ENCODE results near the gene GALNT11. TPM values are rescaled to one million over a fixed set of nuclear protein-coding genes. Genes with fewer than 3 reads are reported as not detected.
"Not testable (repeated sequence)": the region's sequence is repeated elsewhere in the genome, so short reads cannot be mapped to it uniquely, and the experiment has no call there.

Gene GALNT11
- total RNA-seq, 2 donors from 2014 or later, result 32.7 to 35.3 TPM

DNA sequence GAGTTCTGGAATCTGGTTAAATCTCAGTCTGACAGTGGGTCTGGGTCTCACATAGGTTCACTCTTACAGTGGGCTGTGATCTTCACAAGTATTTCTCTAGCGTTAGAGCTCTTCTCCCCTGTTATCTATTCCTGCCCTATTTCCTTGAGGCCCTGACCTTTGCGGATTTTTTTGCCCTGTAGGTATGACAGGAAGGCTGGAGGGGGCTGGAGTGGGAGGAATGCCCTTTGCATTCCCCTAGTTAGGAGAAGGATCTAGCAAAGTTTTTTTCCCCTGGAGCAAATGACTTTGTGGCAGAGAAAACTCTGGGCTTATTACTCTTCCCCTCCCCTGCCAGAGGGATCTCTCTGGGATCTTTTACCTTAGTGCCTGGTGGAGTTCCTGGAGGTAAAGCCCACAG is 49.2 kb downstream of the GALNT11 start:
- Histone ChIP-seq H3K4me1 (ENCODE audit: control insufficient read depth, insufficient read depth, low read length) (peaks cover 17% of the 10 kb centered on the region), H3K27me3 (ENCODE audit: control insufficient read depth, insufficient read depth, low read length, poor library complexity, severe bottlenecking) (no peaks in the 10 kb centered on the region), H3K9ac (ENCODE audit: extremely low read depth, low read length, poor library complexity, severe bottlenecking) (no peak overlapping the region), H3K27ac (ENCODE audit: low read depth, low read length) (no peak overlapping the region), H3K9me3 (ENCODE audit: control insufficient read depth, low read length) (peaks cover 21% of the 10 kb centered on the region), H3K36me3 (ENCODE audit: control insufficient read depth, insufficient read depth, low read length) (no peaks in the 10 kb centered on the region), H3K4me3 (ENCODE audit: low read length) (no peak overlapping the region)
- Mint-ChIP-seq H3K9me3 (peaks cover 14% of the 10 kb centered on the region), H3K4me1 (peaks cover 40% of the 10 kb centered on the region), H3K27me3 (ENCODE audit: insufficient read depth) (no peaks in the 10 kb centered on the region), H3K36me3 (ENCODE audit: low read depth) (peaks cover 12% of the 10 kb centered on the region), H3K4me3 (no peak overlapping the region), H3K27ac (peak overlapping the region; percentile 75)
- WGBS, 2 experiments (ENCODE audit: insufficient coverage in 1 of 2, insufficient read length in 1 of 2), result 25 to 62% methylated on average over 1 to 2 of the region's 2 CpGs
- no peak for TF ChIP-seq CTCF (conservative IDR thresholded peaks at IDR 0.05)
- DNase-seq, result no peak

- H3K27me3 Mint-ChIP-seq (ENCODE audit: insufficient read depth); H3K27me3 ChIP-seq (ENCODE audit: control insufficient read depth, insufficient read depth, low read length, poor library complexity, severe bottlenecking); H3K36me3 ChIP-seq (ENCODE audit: control insufficient read depth, insufficient read depth, low read length); H3K4me3 ChIP-seq (ENCODE audit: low read length); H3K4me3 Mint-ChIP-seq; DNase-seq; H3K36me3 Mint-ChIP-seq (ENCODE audit: low read depth); H3K9ac ChIP-seq (ENCODE audit: extremely low read depth, low read length, poor library complexity, severe bottlenecking); H3K27ac ChIP-seq (ENCODE audit: low read depth, low read length); H3K9me3 Mint-ChIP-seq: not testable (repeated sequence)
- H3K4me1 ChIP-seq (ENCODE audit: control insufficient read depth, insufficient read depth, low read length), result peaks cover 17% of the 10 kb centered on the region
- Mint-ChIP-seq H3K27ac (peak overlapping the region; percentile 75), H3K4me1 (peaks cover 40% of the 10 kb centered on the region)
- peaks cover 14% of the 10 kb centered on the region for H3K9me3 ChIP-seq (ENCODE audit: control insufficient read depth, low read length)
- WGBS, 2 experiments (ENCODE audit: insufficient coverage in 1 of 2, insufficient read length in 1 of 2), result 94 to 95% methylated on average over 10 to 14 of the region's 14 CpGs
These were observed 49.9 kb downstream of the GALNT11 start for GRCh38 chr7:152075379-152075778.

DNA sequence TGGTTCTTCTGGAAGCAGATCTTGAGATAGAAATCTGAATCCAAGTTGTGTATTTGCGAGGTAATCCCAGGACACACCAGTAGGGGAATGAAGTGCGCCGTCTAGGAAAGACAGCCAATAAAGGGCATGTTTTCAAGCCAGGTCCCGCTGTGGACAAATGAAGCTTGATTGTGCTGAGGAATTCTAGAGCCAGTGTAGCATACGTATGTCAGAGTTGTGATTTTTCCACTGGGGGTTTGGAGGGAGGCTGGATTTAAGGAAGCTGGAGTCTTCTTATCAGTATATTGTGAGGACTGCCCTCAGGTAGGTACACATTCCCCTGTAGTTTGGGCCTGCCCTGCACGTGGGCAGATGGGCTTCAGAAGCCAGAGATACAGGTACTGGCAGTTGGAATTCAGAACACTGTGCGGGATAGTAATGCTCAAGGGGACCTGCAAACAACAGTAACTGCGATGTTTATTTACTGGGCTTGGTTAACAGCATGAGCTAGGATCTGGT is 50.9 kb downstream of the GALNT11 start:
- H3K4me1 ChIP-seq (ENCODE audit: control insufficient read depth, insufficient read depth, low read length), result peaks cover 17% of the 10 kb centered on the region
- H3K9me3 ChIP-seq (ENCODE audit: control insufficient read depth, low read length), result peaks cover 5% of the 10 kb centered on the region
- peak; percentile 81 for TF ChIP-seq CTCF (conservative IDR thresholded peaks at IDR 0.05)
- Mint-ChIP-seq H3K9me3 (no peaks in the 10 kb centered on the region), H3K27me3 (ENCODE audit: insufficient read depth) (no peaks in the 10 kb centered on the region), H3K27ac (peak overlapping the region; percentile 76), H3K36me3 (ENCODE audit: low read depth) (peaks cover 2% of the 10 kb centered on the region), H3K4me1 (peaks cover 40% of the 10 kb centered on the region), H3K4me3 (no peak overlapping the region)
- no peak overlapping the region for H3K27ac ChIP-seq (ENCODE audit: low read depth, low read length)
- no peaks in the 10 kb centered on the region for H3K36me3 ChIP-seq (ENCODE audit: control insufficient read depth, insufficient read depth, low read length)
- DNase-seq, result peak; percentile 85
- H3K4me3 ChIP-seq (ENCODE audit: low read length), result peak overlapping the region; percentile 46
- H3K9ac ChIP-seq (ENCODE audit: extremely low read depth, low read length, poor library complexity, severe bottlenecking), result no peak overlapping the region
- 86 to 89% methylated on average over 7 to 8 of the region's 8 CpGs for WGBS, 2 experiments (ENCODE audit: insufficient coverage in 1 of 2, insufficient read length in 1 of 2)
- H3K27me3 ChIP-seq (ENCODE audit: control insufficient read depth, insufficient read depth, low read length, poor library complexity, severe bottlenecking), result no peaks in the 10 kb centered on the region
